Limb (tissue), 2 donors: ENCODE data around the gene SCG5.
A peak's percentile ranks its signal among the peaks of the same experiment; 100 is the strongest.

Experiments used
- DNase-seq, 2 donors: peaks; one replicate each; pipeline ENCODE4 v3.0.0-alpha.2; 2016; ENCODE audit errors: extremely low spot score in 2 of 2

SCG5 gene

GRCh38 chr15:32723171-32723948 lies 81.8 kb downstream of the SCG5 start:
- DNase-seq = no peak

- DNase-seq = no peak
Measured at GRCh38 chr15:32729700-32730395, 88.3 kb downstream of the SCG5 start.

- peak in 1 of 2 donors; percentile 70 for DNase-seq
Measured at GRCh38 chr15:32730677-32731654, 89.5 kb downstream of the SCG5 start.

- no peak for DNase-seq
Measured at GRCh38 chr15:32732574-32733157, 91.2 kb downstream of the SCG5 start.

- DNase-seq = no peak
Measured at GRCh38 chr15:32733281-32733680, 91.8 kb downstream of the SCG5 start.

GRCh38 chr15:32735989-32736700 lies 94.6 kb downstream of the SCG5 start:
- no peak for DNase-seq

GRCh38 chr15:32736701-32737061 lies 95.2 kb downstream of the SCG5 start:
- no peak for DNase-seq

- no peak for DNase-seq
Measured at GRCh38 chr15:32737304-32737703, 95.8 kb downstream of the SCG5 start.

GRCh38 chr15:32738666-32739065 lies 97.2 kb downstream of the SCG5 start:
- no peak for DNase-seq

GRCh38 chr15:32739522-32740063 lies 98.1 kb downstream of the SCG5 start:
- no peak for DNase-seq

- no peak for DNase-seq
Measured at GRCh38 chr15:32743411-32744140, 102.1 kb downstream of the SCG5 start.

GRCh38 chr15:32746116-32746857 lies 104.8 kb downstream of the SCG5 start:
- no peak for DNase-seq
